ENCODE measurements around the gene NDUFAF2.

GRCh38 chr5:61089351-61089750 is 144.3 kb downstream of the NDUFAF2 start:
- TF ChIP-seq CTCF (IDR thresholded peaks at IDR 0.05) (no peak), POLR2A (IDR thresholded peaks at IDR 0.05) (no peak)

All from body of pancreas (tissue), 4 donors.